ENCODE measurements around the gene SASS6.

- TF ChIP-seq, protein P1, sequence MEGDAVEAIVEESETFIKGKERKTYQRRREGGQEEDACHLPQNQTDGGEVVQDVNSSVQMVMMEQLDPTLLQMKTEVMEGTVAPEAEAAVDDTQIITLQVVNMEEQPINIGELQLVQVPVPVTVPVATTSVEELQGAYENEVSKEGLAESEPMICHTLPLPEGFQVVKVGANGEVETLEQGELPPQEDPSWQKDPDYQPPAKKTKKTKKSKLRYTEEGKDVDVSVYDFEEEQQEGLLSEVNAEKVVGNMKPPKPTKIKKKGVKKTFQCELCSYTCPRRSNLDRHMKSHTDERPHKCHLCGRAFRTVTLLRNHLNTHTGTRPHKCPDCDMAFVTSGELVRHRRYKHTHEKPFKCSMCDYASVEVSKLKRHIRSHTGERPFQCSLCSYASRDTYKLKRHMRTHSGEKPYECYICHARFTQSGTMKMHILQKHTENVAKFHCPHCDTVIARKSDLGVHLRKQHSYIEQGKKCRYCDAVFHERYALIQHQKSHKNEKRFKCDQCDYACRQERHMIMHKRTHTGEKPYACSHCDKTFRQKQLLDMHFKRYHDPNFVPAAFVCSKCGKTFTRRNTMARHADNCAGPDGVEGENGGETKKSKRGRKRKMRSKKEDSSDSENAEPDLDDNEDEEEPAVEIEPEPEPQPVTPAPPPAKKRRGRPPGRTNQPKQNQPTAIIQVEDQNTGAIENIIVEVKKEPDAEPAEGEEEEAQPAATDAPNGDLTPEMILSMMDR (IDR thresholded peaks at IDR 0.05): no peak
- peak in 2 of 3 donors; percentile 28 to 69 for TF ChIP-seq POLR2AphosphoS5 (IDR thresholded peaks at IDR 0.05)
These were observed 94.0 kb downstream of the SASS6 start for GRCh38 chr1:100038660-100039287.

Measured in breast epithelium (tissue), 3 donors.